ENCODE measurements around the gene IL17A.

The IL17A gene

GRCh38 chr6:52216932-52217575 is 30.9 kb downstream of the IL17A start:
- no peak for DNase-seq (ENCODE audit: low read depth)

GRCh38 chr6:52217761-52218160 is 31.6 kb downstream of the IL17A start:
- DNase-seq (ENCODE audit: low read depth) = no peak

- no peak for DNase-seq (ENCODE audit: low read depth)
Measured at GRCh38 chr6:52221302-52221701, 35.1 kb downstream of the IL17A start.

- DNase-seq (ENCODE audit: low read depth) = no peak
Measured at GRCh38 chr6:52227495-52227894, 41.3 kb downstream of the IL17A start.

- DNase-seq (ENCODE audit: low read depth) = no peak
Measured at GRCh38 chr6:52230685-52231084, 44.5 kb downstream of the IL17A start.

- no peak for DNase-seq (ENCODE audit: low read depth)
Measured at GRCh38 chr6:52231406-52232127, 45.4 kb downstream of the IL17A start.

- no peak for DNase-seq (ENCODE audit: low read depth)
Measured at GRCh38 chr6:52233005-52233404, 46.8 kb downstream of the IL17A start.

GRCh38 chr6:52233975-52234823 is 48.0 kb downstream of the IL17A start:
- DNase-seq (ENCODE audit: low read depth) = peak; percentile 76

Measured in EH (cell line).